Measurements from ENCODE around the gene TPK1.

TPK1 gene

GRCh38 chr7:144713850-144714249 is 122.0 kb downstream of the TPK1 start:
- DNase-seq: no peak

GRCh38 chr7:144710791-144711190 is 125.1 kb downstream of the TPK1 start:
- no peak for DNase-seq

GRCh38 chr7:144709066-144709465 is 126.8 kb downstream of the TPK1 start:
- DNase-seq: no peak

- DNase-seq: no peak
Measured at GRCh38 chr7:144691240-144691639, 144.6 kb downstream of the TPK1 start.

- no peak for DNase-seq
Measured at GRCh38 chr7:144682581-144683280, 153.1 kb downstream of the TPK1 start.

GRCh38 chr7:144676492-144676891 is 159.4 kb downstream of the TPK1 start:
- DNase-seq: no peak

- no peak for DNase-seq
Measured at GRCh38 chr7:144674550-144674949, 161.3 kb downstream of the TPK1 start.

GRCh38 chr7:144672869-144673268 is 163.0 kb downstream of the TPK1 start:
- DNase-seq: no peak

GRCh38 chr7:144671429-144671828 is 164.4 kb downstream of the TPK1 start:
- DNase-seq: no peak

- DNase-seq: no peak
Measured at GRCh38 chr7:144670218-144670617, 165.6 kb downstream of the TPK1 start.

GRCh38 chr7:144668503-144668902 is 167.3 kb downstream of the TPK1 start:
- no peak for DNase-seq

GRCh38 chr7:144665689-144666381 is 170.0 kb downstream of the TPK1 start:
- DNase-seq: no peak

- no peak for DNase-seq
Measured at GRCh38 chr7:144659211-144659610, 176.6 kb downstream of the TPK1 start.

GRCh38 chr7:144656965-144657517 is 178.8 kb downstream of the TPK1 start:
- DNase-seq: no peak

GRCh38 chr7:144653449-144653848 is 182.4 kb downstream of the TPK1 start:
- no peak for DNase-seq

GRCh38 chr7:144650439-144650838 is 185.4 kb downstream of the TPK1 start:
- no peak for DNase-seq

- no peak for DNase-seq
Measured at GRCh38 chr7:144649120-144649519, 186.7 kb downstream of the TPK1 start.

- no peak for DNase-seq
Measured at GRCh38 chr7:144641389-144642044, 194.3 kb downstream of the TPK1 start.

- no peak for DNase-seq
Measured at GRCh38 chr7:144632724-144633123, 203.1 kb downstream of the TPK1 start.

- DNase-seq: no peak
Measured at GRCh38 chr7:144629598-144629997, 206.3 kb downstream of the TPK1 start.

- no peak for DNase-seq
Measured at GRCh38 chr7:144629011-144629410, 206.8 kb downstream of the TPK1 start.

- DNase-seq: no peak
Measured at GRCh38 chr7:144628176-144628575, 207.7 kb downstream of the TPK1 start.

GRCh38 chr7:144622745-144623144 is 213.1 kb downstream of the TPK1 start:
- DNase-seq: no peak

- DNase-seq: no peak
Measured at GRCh38 chr7:144606261-144606660, 229.6 kb downstream of the TPK1 start.
